A549 (cell line): ENCODE results near the gene ERN2. TPM values are rescaled to one million over a fixed set of nuclear protein-coding genes. Genes with fewer than 3 reads are reported as not detected.

Experiments
- ATAC-seq, 2 experiments: fragments of 200-7000 bp in 1 of 2; fragments of >200 bp in 1 of 2; cut with Nextera tagmentation in 1 of 2; cut with Tn5 transposase in 1 of 2; 3 replicates each; pipeline versions ENCODE4 v1.8.0 to v1.9.1; 2018 to 2020; ENCODE audit warnings: mild to moderate bottlenecking in 1 of 2, moderate library complexity in 1 of 2
- CTCF ChIA-PET: fragments of 300-600 bp; sonication (Branson Sonifier 250); formaldehyde crosslinking; extraction: SDS; loops from one replicate; lab custom pipeline; 2021; ENCODE audit warnings: antibody characterized with exemption, inconsistent platforms; lab: Yijun Ruan, JAX
- POLR2A ChIA-PET: fragments of 350-600 bp; formaldehyde crosslinking; extraction: SDS; loops from one replicate; lab custom pipeline; 2021; ENCODE audit warnings: antibody characterized with exemption, inconsistent platforms; lab: Yijun Ruan, JAX
- DNase-seq, 2 experiments: peaks; one replicate each; pipeline versions ENCODE4 v3.0.0 to v3.0.0-alpha.2; 2011 to 2016; ENCODE audit warnings: low read depth in 1 of 2, low spot score in 1 of 2
- FAIRE-seq: peaks from 2 replicates; lab custom pipeline; 2011; peaks lifted over from hg19 to GRCh38; lab: Jason Lieb, UNC
- H3K27ac ChIP-seq, 2 experiments: fragments of >200 bp; sonication (Bioruptor Twin); formaldehyde crosslinking; 3 replicates each; pipeline ENCODE4 v1.5.1; 2016 to 2017
- H3K4me1 ChIP-seq: fragments of >200 bp; sonication (Bioruptor Twin); formaldehyde crosslinking; 3 replicates; pipeline ENCODE4 v1.6.1; 2016
- H3K4me2 ChIP-seq: fragments of >200 bp; sonication (Bioruptor Twin); formaldehyde crosslinking; 3 replicates; pipeline ENCODE4 v1.6.1; 2016
- H3K4me3 ChIP-seq: fragments of >200 bp; sonication (Bioruptor Twin); formaldehyde crosslinking; 3 replicates; pipeline ENCODE4 v1.5.1; 2016
- H3K9me3 ChIP-seq: fragments of >200 bp; sonication (Bioruptor Twin); formaldehyde crosslinking; 3 replicates; pipeline ENCODE4 v1.6.1; 2016
- ELK1 ChIP-seq: fragments of 150-350 bp; IDR thresholded peaks from 2 replicates; pipeline ENCODE4 v1.6.1; 2014; ENCODE audit warnings: low read depth, mild to moderate bottlenecking, low read length
- EP300 ChIP-seq, 2 experiments: fragments of >200 bp; sonication (Bioruptor Twin); formaldehyde crosslinking; IDR thresholded peaks; 2 replicates in 1 of 2; 3 replicates in 1 of 2; pipeline ENCODE4 v1.6.1; 2016 to 2017
- HMGXB4 ChIP-seq: fragments of 250-450 bp; sonication (Bioruptor Pico); IDR thresholded peaks from 2 replicates; pipeline ENCODE4 v1.5.0; 2021; ENCODE audit warnings: mild to moderate bottlenecking, moderate library complexity, borderline replicate concordance
- MAX ChIP-seq: IDR thresholded peaks from 2 replicates; pipeline ENCODE4 v1.6.1; 2012
- MAZ ChIP-seq: fragments of 150-350 bp; IDR thresholded peaks from 2 replicates; pipeline ENCODE4 v1.6.1; 2014; ENCODE audit warnings: antibody characterized with exemption, low read depth, low read length, borderline replicate concordance
- MYC ChIP-seq: IDR thresholded peaks from 2 replicates; pipeline ENCODE4 v1.6.1; 2012; ENCODE audit warnings: mild to moderate bottlenecking, inconsistent platforms, low read length, improper control_type of control experiment, borderline replicate concordance
- NPAS2 ChIP-seq: fragments of 250-450 bp; sonication (Bioruptor Pico); IDR thresholded peaks from 2 replicates; pipeline ENCODE4 v1.8.0; 2022; ENCODE audit warnings: mild to moderate bottlenecking, moderate library complexity, borderline replicate concordance
- NR3C1 ChIP-seq: fragments of >200 bp; sonication (Bioruptor Twin); formaldehyde crosslinking; IDR thresholded peaks from 3 replicates; pipeline ENCODE4 v1.6.1; 2017
- REST ChIP-seq: fragments of 200-600 bp; sonication (generic); IDR thresholded peaks from 2 replicates; pipeline ENCODE4 v1.6.1; 2016; ENCODE audit warnings: antibody characterized with exemption, mild to moderate bottlenecking, moderate library complexity
- ZC3H11A ChIP-seq: fragments of 450-650 bp; IDR thresholded peaks from 2 replicates; pipeline ENCODE4 v1.6.1; 2014; ENCODE audit warnings: antibody characterized with exemption, mild to moderate bottlenecking
- WGBS: methylation state at CpG from one replicate; pipeline ENCODE4 v1.1.6; 2017; ENCODE audit errors: missing lambda C conversion rate; 5-methylcytosine and 5-hydroxymethylcytosine counted together
- polyA plus RNA-seq, 4 experiments: library from polyadenylated mRNA; depleted of rRNA in 3 of 4; stranded (reverse); fragments of >200 nt; fragmentation: RNase III in 1 of 4; extraction: RNeasy Plus Mini Kit Qiagen cat#74134 plus additional on column Dnase treatment in 1 of 4; gene quantifications; 2 replicates in 3 of 4; 3 replicates in 1 of 4; pipeline ENCODE4 v1.2.3, GENCODE V29; 2011 to 2017

The ERN2 gene
- polyA plus RNA-seq, 2 of the 4 experiments (the other 2 are of a cell fraction): not detected

GRCh38 chr16:23682181-23682580 is 30.8 kb downstream of the ERN2 start (continued):
- TF ChIP-seq REST: no peak
- no peak for TF ChIP-seq ZC3H11A
- no peak for TF ChIP-seq MYC

GRCh38 chr16:23679986-23680336 is 33.1 kb downstream of the ERN2 start:
- FAIRE-seq (no peak), DNase-seq (no peak), ATAC-seq (no peak)
- peak overlapping the region; percentile 80 to 91 for H3K27ac ChIP-seq
- peak overlapping the region; percentile 90 for H3K4me2 ChIP-seq
- WGBS: 6% methylated on average over 6 of the region's 6 CpGs
- peak overlapping the region; percentile 78 for H3K4me3 ChIP-seq
- peaks cover 27% of the 10 kb centered on the region for H3K4me1 ChIP-seq
- TF ChIP-seq MAZ (no peak), ELK1 (no peak), MYC (no peak), HMGXB4 (CRISPR knock-in tag) (no peak), EP300 (IDR thresholded peaks at IDR 0.05) (no peak)
- ChIA-PET CTCF (interaction anchor here (1.0 to 4.3 kb wide), 3 partner anchors 11 to 825 kb away, joined by 3 to 27 read pairs (median 13); no protein-coding TSS in a partner anchor), POLR2A (no interaction called here)
- H3K9me3 ChIP-seq: no peaks in the 10 kb centered on the region

- WGBS: under 1% methylated on average over 17 of the region's 24 CpGs
- H3K4me2 ChIP-seq: peak overlapping the region; percentile 90
- ChIA-PET CTCF (interaction anchor here (1.0 to 4.3 kb wide), 6 partner anchors 10 to 825 kb away, joined by 3 to 27 read pairs (median 6); no protein-coding TSS in a partner anchor), POLR2A (no interaction called here)
- peaks cover 27% of the 10 kb centered on the region for H3K4me1 ChIP-seq
- ATAC-seq (peak; percentile 57 to 73), FAIRE-seq (no peak), DNase-seq (peak; percentile 48 to 80)
- peak overlapping the region; percentile 78 for H3K4me3 ChIP-seq
- TF ChIP-seq NPAS2 (CRISPR knock-in tag): no peak
- no peak for TF ChIP-seq NR3C1
- TF ChIP-seq MYC: no peak
- TF ChIP-seq MAX: no peak
- peak overlapping the region; percentile 80 to 91 for H3K27ac ChIP-seq
- no peaks in the 10 kb centered on the region for H3K9me3 ChIP-seq
Measured at GRCh38 chr16:23679274-23679985, 33.6 kb downstream of the ERN2 start.
